H1 (cell line): ENCODE data around the gene TRIM7. TPM values are rescaled to one million over a fixed set of nuclear protein-coding genes. Genes with fewer than 3 reads are reported as not detected.

ENCODE experiments used
- CTCF ChIA-PET: fragments of 300-600 bp; sonication (Branson Sonifier 250); formaldehyde crosslinking; loops from one replicate; lab custom pipeline; 2021; ENCODE audit not compliant: partially characterized antibody; lab: Charles Lee
- POLR2A ChIA-PET: fragments of 300-600 bp; sonication (Branson Sonifier 250); formaldehyde crosslinking; loops from one replicate; lab custom pipeline; 2021; ENCODE audit warnings: inconsistent platforms; ENCODE audit not compliant: partially characterized antibody; lab: Charles Lee
- DNase-seq, 2 experiments: peaks; one replicate each; pipeline versions ENCODE4 v3.0.0 to v3.0.0-alpha.2; 2010 to 2022; ENCODE audit warnings: low spot score in 2 of 2, low read depth in 1 of 2, mixed read lengths in 1 of 2
- FAIRE-seq: peaks from 2 replicates; lab custom pipeline; 2011; peaks lifted over from hg19 to GRCh38; lab: Jason Lieb, UNC
- H2AFZ ChIP-seq: 2 replicates; pipeline ENCODE4 v1.8.1; 2012; ENCODE audit warnings: low read length, inconsistent platforms
- H2AK5ac ChIP-seq: 2 replicates; pipeline ENCODE4 v1.6.1; 2013; ENCODE audit warnings: low read depth, low read length
- H2BK120ac ChIP-seq: replicated peaks from 2 replicates; pipeline ENCODE3; 2013; ENCODE audit warnings: low read depth, low read length, inconsistent platforms
- H2BK12ac ChIP-seq: 2 replicates; pipeline ENCODE4 v1.6.1; 2013; ENCODE audit warnings: low read depth, low read length
- H2BK15ac ChIP-seq: 2 replicates; pipeline ENCODE4 v1.6.1; 2013; ENCODE audit warnings: low read length
- H2BK20ac ChIP-seq: 2 replicates; pipeline ENCODE4 v1.6.1; 2013; ENCODE audit warnings: low read length
- H2BK5ac ChIP-seq: 2 replicates; pipeline ENCODE4 v1.6.1; 2013; ENCODE audit warnings: low read depth, low read length
- H3K14ac ChIP-seq: 2 replicates; pipeline ENCODE4 v1.6.1; 2013; ENCODE audit warnings: inconsistent platforms; ENCODE audit not compliant: insufficient read length
- H3K18ac ChIP-seq: 2 replicates; pipeline ENCODE4 v1.6.1; 2013; ENCODE audit warnings: low read length; ENCODE audit errors: extremely low read depth
- H3K23ac ChIP-seq: 2 replicates; pipeline ENCODE4 v1.6.1; 2013; ENCODE audit warnings: inconsistent platforms; ENCODE audit not compliant: insufficient read length
- H3K23me2 ChIP-seq: 2 replicates; pipeline ENCODE4 v1.6.1; 2013; ENCODE audit warnings: low read depth, low read length
- H3K27ac ChIP-seq: 2 replicates; pipeline ENCODE4 v1.6.1; 2011; ENCODE audit warnings: low read depth, low read length, inconsistent platforms
- H3K27me3 ChIP-seq, 4 experiments: replicated peaks in 1 of 4; 1 replicate in 1 of 4; 2 replicates in 3 of 4; pipeline versions ENCODE4 v1.6.1 to v1.8.1; 2011 to 2013; ENCODE audit warnings: low read length in 3 of 4, mild to moderate bottlenecking in 3 of 4, inconsistent platforms in 2 of 4, mixed read lengths in 2 of 4, moderate library complexity in 1 of 4; ENCODE audit not compliant: control insufficient read depth in 3 of 4, insufficient read depth in 3 of 4; ENCODE audit errors: extremely low read depth in 1 of 4
- H3K36me3 ChIP-seq, 4 experiments: 2 replicates each; pipeline versions ENCODE4 v1.6.1 to v1.8.1; 2011 to 2013; ENCODE audit warnings: mild to moderate bottlenecking in 4 of 4, low read length in 3 of 4, moderate library complexity in 2 of 4, control low read depth in 1 of 4, inconsistent platforms in 1 of 4; ENCODE audit not compliant: insufficient read depth in 4 of 4, control insufficient read depth in 2 of 4
- H3K4ac ChIP-seq: replicated peaks from 2 replicates; pipeline ENCODE3; 2013; ENCODE audit warnings: low read length, low read depth, mixed read lengths, inconsistent platforms; ENCODE audit not compliant: insufficient read length
- H3K4me1 ChIP-seq, 4 experiments: replicated peaks in 1 of 4; 1 replicate in 1 of 4; 2 replicates in 3 of 4; pipeline versions ENCODE4 v1.6.1 to v1.8.1; 2011 to 2013; ENCODE audit warnings: low read length in 3 of 4, inconsistent platforms in 2 of 4, mixed read lengths in 1 of 4; ENCODE audit not compliant: insufficient read depth in 4 of 4, control insufficient read depth in 3 of 4
- H3K4me2 ChIP-seq, 2 experiments: 2 replicates each; pipeline versions ENCODE4 v1.6.1 to v1.8.1; 2011 to 2013; ENCODE audit warnings: low read depth in 2 of 2, low read length in 2 of 2, control low read depth in 1 of 2, inconsistent platforms in 1 of 2, mild to moderate bottlenecking in 1 of 2; ENCODE audit not compliant: insufficient read depth in 1 of 2
- H3K4me3 ChIP-seq, 4 experiments: fragments of 200-600, 300-600 bp in 1 of 4; sonication (generic), shearing (Covaris generic), sonication (Bioruptor Twin) in 1 of 4; 2 replicates each; pipeline versions ENCODE4 v1.5.1 to v1.8.1; 2011 to 2016; ENCODE audit warnings: low read length in 4 of 4, low read depth in 3 of 4, control low read depth in 2 of 4, inconsistent platforms in 2 of 4, mild to moderate bottlenecking in 2 of 4, mixed read lengths in 1 of 4, moderate library complexity in 1 of 4; ENCODE audit not compliant: insufficient read depth in 2 of 4; ENCODE audit errors: extremely low read depth in 1 of 4
- H3K56ac ChIP-seq: replicated peaks from 2 replicates; pipeline ENCODE3; 2013; ENCODE audit warnings: low read depth, mild to moderate bottlenecking, mixed read lengths, low read length, inconsistent platforms; ENCODE audit not compliant: insufficient read length
- H3K79me1 ChIP-seq: 2 replicates; pipeline ENCODE4 v1.6.1; 2013; ENCODE audit warnings: low read depth, low read length, control low read depth
- H3K79me2 ChIP-seq, 2 experiments: 2 replicates each; pipeline versions ENCODE4 v1.6.1 to v1.8.1; 2012 to 2013; ENCODE audit warnings: low read length in 2 of 2, mild to moderate bottlenecking in 2 of 2, inconsistent platforms in 1 of 2; ENCODE audit not compliant: insufficient read depth in 2 of 2, control insufficient read depth in 1 of 2
- H3K9ac ChIP-seq, 4 experiments: replicated peaks in 1 of 4; 1 replicate in 1 of 4; 2 replicates in 3 of 4; pipeline versions ENCODE4 v1.6.1 to v1.8.1; 2011 to 2013; ENCODE audit warnings: low read depth in 3 of 4, low read length in 3 of 4, control low read depth in 2 of 4, mild to moderate bottlenecking in 2 of 4, moderate library complexity in 2 of 4, inconsistent platforms in 1 of 4; ENCODE audit errors: extremely low read depth in 1 of 4
- H3K9me3 ChIP-seq, 2 experiments: 2 replicates each; pipeline versions ENCODE4 v1.6.1 to v1.8.1; 2012 to 2013; ENCODE audit warnings: mild to moderate bottlenecking in 2 of 2, moderate library complexity in 2 of 2, control low read depth in 1 of 2, inconsistent platforms in 1 of 2, low read depth in 1 of 2, low read length in 1 of 2, mixed read lengths in 1 of 2; ENCODE audit not compliant: insufficient read depth in 2 of 2
- H4K20me1 ChIP-seq, 2 experiments: replicated peaks in 1 of 2; 2 replicates each; pipeline versions ENCODE3 to v1.8.1; 2011 to 2013; ENCODE audit warnings: inconsistent platforms in 2 of 2, low read length in 2 of 2, mild to moderate bottlenecking in 1 of 2; ENCODE audit not compliant: insufficient read depth in 2 of 2, control insufficient read depth in 1 of 2
- H4K5ac ChIP-seq: 2 replicates; pipeline ENCODE4 v1.6.1; 2013; ENCODE audit warnings: low read length, low read depth, mixed read lengths, inconsistent platforms; ENCODE audit not compliant: insufficient read length
- H4K8ac ChIP-seq: 2 replicates; pipeline ENCODE4 v1.8.0; 2013; ENCODE audit warnings: mild to moderate bottlenecking, moderate library complexity, low read length, inconsistent platforms; ENCODE audit not compliant: insufficient read depth; ENCODE audit errors: extremely low read depth
- H4K91ac ChIP-seq: replicated peaks from 2 replicates; pipeline ENCODE3; 2013; ENCODE audit warnings: low read length, mixed read lengths, inconsistent platforms; ENCODE audit not compliant: insufficient read length
- BCL11A ChIP-seq, 2 experiments: IDR thresholded peaks; one replicate each; pipeline ENCODE4 v1.6.1; 2011; ENCODE audit warnings: low read depth in 2 of 2, low read length in 2 of 2, mild to moderate bottlenecking in 2 of 2
- CHD2 ChIP-seq: IDR thresholded peaks from 2 replicates; pipeline ENCODE4 v1.6.1; 2012; ENCODE audit warnings: low read length, improper control_type of control experiment
- NANOG ChIP-seq: IDR thresholded peaks from 2 replicates; pipeline ENCODE4 v1.6.1; 2011; ENCODE audit warnings: low read length, low read depth, mild to moderate bottlenecking, inconsistent platforms; ENCODE audit not compliant: insufficient read depth, poor library complexity, severe bottlenecking
- POU5F1 ChIP-seq: IDR thresholded peaks from 2 replicates; pipeline ENCODE4 v1.6.1; 2011; ENCODE audit warnings: low read depth, mild to moderate bottlenecking, low read length, moderate library complexity
- RAD21 ChIP-seq, 2 experiments: IDR thresholded peaks in 1 of 2; conservative IDR thresholded peaks in 1 of 2; 2 replicates each; pipeline ENCODE4 v1.6.1; 2011; ENCODE audit warnings: low read depth in 2 of 2, low read length in 2 of 2, improper control_type of control experiment in 1 of 2, inconsistent platforms in 1 of 2, mild to moderate bottlenecking in 1 of 2, moderate library complexity in 1 of 2
- SIRT6 ChIP-seq: IDR thresholded peaks from one replicate; pipeline ENCODE4 v1.7.1; 2012; ENCODE audit warnings: low read length, inconsistent platforms
- SP2 ChIP-seq: IDR thresholded peaks from 2 replicates; pipeline ENCODE4 v1.6.1; 2012; ENCODE audit warnings: mild to moderate bottlenecking, low read length, inconsistent platforms
- SRF ChIP-seq: IDR thresholded peaks from 2 replicates; pipeline ENCODE4 v1.6.1; 2011; ENCODE audit warnings: mild to moderate bottlenecking, low read depth, low read length, moderate library complexity
- TAF7 ChIP-seq: optimal IDR thresholded peaks from 2 replicates; pipeline ENCODE3; 2011; ENCODE audit warnings: low read depth, mild to moderate bottlenecking, inconsistent platforms, low read length, moderate library complexity, borderline replicate concordance
- TBP ChIP-seq: IDR thresholded peaks from 2 replicates; pipeline ENCODE4 v1.6.1; 2011; ENCODE audit warnings: low read depth, low read length, improper control_type of control experiment
- WGBS, 2 experiments: shearing (Covaris generic) in 1 of 2; methylation state at CpG; one replicate each; pipeline versions ENCODE4 v1.1.6 to v1.1.7; 2013 to 2015; ENCODE audit warnings: low lambda C conversion rate in 2 of 2, mixed read lengths in 2 of 2, inconsistent platforms in 1 of 2, low coverage in 1 of 2, missing lambda C conversion rate in 1 of 2; ENCODE audit not compliant: insufficient replicate concordance in 2 of 2, insufficient coverage in 1 of 2, insufficient read length in 1 of 2; ENCODE audit errors: extremely low coverage in 1 of 2, missing lambda C conversion rate in 1 of 2; 5-methylcytosine and 5-hydroxymethylcytosine counted together
- polyA plus RNA-seq, 7 experiments: library from polyadenylated mRNA; depleted of rRNA in 3 of 7; stranded (reverse) in 5 of 7; unstranded in 2 of 7; fragments of >200 nt in 5 of 7; fragments of 200-250 nt in 2 of 7; gene quantifications; 1 replicate in 5 of 7; 2 replicates in 1 of 7; 4 replicates in 1 of 7; pipeline versions ENCODE4 v1.2.1 to v1.2.3, GENCODE V29; 2011 to 2013; ENCODE audit warnings: missing spikeins in 2 of 7, mixed read lengths in 2 of 7
- total RNA-seq: library from RNA; stranded (reverse); fragmentation: NEBNext Ultra II Directional; extraction: Animal tissue kit (Norgen Biotek cat#: 25700); gene quantifications from 2 replicates; pipeline ENCODE4 v1.2.1, GENCODE V29; 2021
- TF ChIP-seq, protein P1 (sequence below): IDR thresholded peaks from 2 replicates; pipeline ENCODE4 v1.6.1; 2011; ENCODE audit warnings: low read length, improper control_type of control experiment

Gene TRIM7
- total and polyA plus RNA-seq, 2 of the 8 experiments (the other 6 are each of a cell fraction or from before 2014, with no cell fraction given), result 0.36 to 0.47 TPM

GRCh38 chr5:181230551-181230950 is 25.6 kb upstream of the TRIM7 start:
- Histone ChIP-seq H3K27me3 (no peaks in the 10 kb centered on the region), H3K79me2 (peaks cover 0 to 5% of the 10 kb centered on the region in 2 experiments; a peak in 1 of 4 replicates), H2AK5ac (no peak overlapping the region), H3K23ac (no peak overlapping the region), H2BK5ac (no peak overlapping the region), H4K5ac (no peak overlapping the region), H3K79me1 (no peaks in the 10 kb centered on the region; the same call in 1 of the 2 replicates), H3K23me2 (no peaks in the 10 kb centered on the region), H2BK12ac (no peak overlapping the region), H3K9ac (no peak overlapping the region), H4K91ac (no peak overlapping the region), H4K20me1 (peaks cover 2 to 12% of the 10 kb centered on the region in 2 experiments), H3K4ac (no peak overlapping the region), H3K36me3 (peaks cover 0 to 53% (median 9%) of the 10 kb centered on the region in 4 experiments; a peak in 5 of 8 replicates), H3K4me2 (no peak overlapping the region), H3K14ac (no peak overlapping the region), H3K18ac (no peak overlapping the region), H3K9me3 (no peaks in the 10 kb centered on the region), H2BK20ac (no peak overlapping the region), H2AFZ (no peak overlapping the region), H2BK120ac (no peak overlapping the region), H3K4me3 (no peak overlapping the region), H2BK15ac (no peak overlapping the region), H4K8ac (no peak overlapping the region), H3K56ac (no peak overlapping the region), H3K27ac (no peak overlapping the region), H3K4me1 (no peaks in the 10 kb centered on the region)
- CTCF ChIA-PET, result no interaction called here
- FAIRE-seq (no peak), DNase-seq (no peak)
- POLR2A ChIA-PET, result interaction anchor here (1.5 to 32.8 kb wide), 3 partner anchors 19 to 31 kb away, joined by 4 to 1334 read pairs (median 85); partner anchors contain the start of genes RACK1, TRIM52 and TRIM7
- 93% methylated on average over 6 of the region's 6 CpGs; no CpG with 5 or more reads in 1 of the 2 experiments for WGBS, 2 experiments
- TF ChIP-seq NANOG (no peak), TAF7 (no peak), POU5F1 (no peak), SP2 (no peak), RAD21 (IDR thresholded peaks at IDR 0.05 in 1 of 2, conservative IDR thresholded peaks at IDR 0.05 in 1 of 2; ENCODE audit: low read depth in 2 of 2, low read length in 2 of 2) (no peak), SRF (no peak), TBP (no peak), SIRT6 (no peak), BCL11A (IDR thresholded peaks at IDR 0.05; ENCODE audit: low read depth in 2 of 2, low read length in 2 of 2) (no peak), CHD2 (no peak)
- TF ChIP-seq, protein P1, sequence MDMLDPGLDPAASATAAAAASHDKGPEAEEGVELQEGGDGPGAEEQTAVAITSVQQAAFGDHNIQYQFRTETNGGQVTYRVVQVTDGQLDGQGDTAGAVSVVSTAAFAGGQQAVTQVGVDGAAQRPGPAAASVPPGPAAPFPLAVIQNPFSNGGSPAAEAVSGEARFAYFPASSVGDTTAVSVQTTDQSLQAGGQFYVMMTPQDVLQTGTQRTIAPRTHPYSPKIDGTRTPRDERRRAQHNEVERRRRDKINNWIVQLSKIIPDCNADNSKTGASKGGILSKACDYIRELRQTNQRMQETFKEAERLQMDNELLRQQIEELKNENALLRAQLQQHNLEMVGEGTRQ, result no peak
